Panc1 (cell line): ENCODE results near the gene TTLL11. TPM values are rescaled to one million over a fixed set of nuclear protein-coding genes. Genes with fewer than 3 reads are reported as not detected.

Source experiments
- ATAC-seq: fragments of 200-7000 bp; cut with Tn5 transposase; 2 replicates; pipeline ENCODE4 v1.9.1; 2020; ENCODE audit warnings: mild to moderate bottlenecking, moderate library complexity
- BruUV-seq: library from RNA; stranded (reverse); fragments of 400-500 nt; replicated peaks from 2 replicates; lab custom pipeline; 2021; lab: Mats Ljungman, UMichigan
- CTCF ChIA-PET: fragments of 300-600 bp; sonication (Branson Sonifier 250); formaldehyde crosslinking; loops from one replicate; lab custom pipeline; 2022; ENCODE audit warnings: antibody characterized with exemption; lab: Charles Lee
- POLR2A ChIA-PET: fragments of 300-600 bp; sonication (Branson Sonifier 250); formaldehyde crosslinking; loops from one replicate; lab custom pipeline; 2022; ENCODE audit warnings: antibody characterized with exemption; lab: Charles Lee
- DNase-seq: peaks from one replicate; pipeline ENCODE4 v3.0.0-alpha.2; 2010; ENCODE audit warnings: low read depth, low spot score
- H3K27ac ChIP-seq: 2 replicates; pipeline ENCODE4 v1.5.1; 2011; ENCODE audit warnings: mild to moderate bottlenecking, low read length, inconsistent platforms
- H3K27me3 ChIP-seq: fragments of 200-500 bp; sonication (Bioruptor generic); 2 replicates; pipeline ENCODE4 v1.6.0; 2014; ENCODE audit warnings: low read length, inconsistent platforms; ENCODE audit not compliant: control insufficient read depth, insufficient read depth
- H3K36me3 ChIP-seq: fragments of 200-500 bp; sonication (Bioruptor generic); 2 replicates; pipeline ENCODE4 v1.5.1; 2014; ENCODE audit warnings: inconsistent platforms, mild to moderate bottlenecking, low read length, moderate library complexity; ENCODE audit not compliant: control insufficient read depth, insufficient read depth
- H3K4me1 ChIP-seq: 2 replicates; pipeline ENCODE4 v1.5.1; 2011; ENCODE audit warnings: inconsistent platforms, mild to moderate bottlenecking, low read length, moderate library complexity; ENCODE audit not compliant: control insufficient read depth, insufficient read depth
- H3K4me3 ChIP-seq, 2 experiments: 2 replicates each; pipeline ENCODE4 v1.5.1; 2011 to 2012; ENCODE audit warnings: low read depth in 2 of 2, low read length in 2 of 2, mild to moderate bottlenecking in 2 of 2, inconsistent platforms in 1 of 2, moderate library complexity in 1 of 2
- H3K9me3 ChIP-seq: fragments of 200-500 bp; sonication (Bioruptor generic); 2 replicates; pipeline ENCODE4 v1.5.1; 2014; ENCODE audit warnings: low read depth, mild to moderate bottlenecking, inconsistent platforms, low read length, moderate library complexity; ENCODE audit not compliant: control insufficient read depth, insufficient read depth
- CTCF ChIP-seq: fragments of 450-650 bp; IDR thresholded peaks from 2 replicates; pipeline ENCODE4 v1.5.1; 2017; ENCODE audit warnings: mild to moderate bottlenecking
- POLR2AphosphoS5 ChIP-seq: IDR thresholded peaks from 2 replicates; pipeline ENCODE4 v1.6.1; 2012; ENCODE audit warnings: mild to moderate bottlenecking, low read depth, low read length, moderate library complexity
- REST ChIP-seq, 2 experiments: IDR thresholded peaks; 2 replicates each; pipeline ENCODE4 v1.6.1; 2011 to 2012; ENCODE audit warnings: low read depth in 2 of 2, control low read depth in 1 of 2, low read length in 1 of 2, mild to moderate bottlenecking in 1 of 2, moderate library complexity in 1 of 2; ENCODE audit not compliant: insufficient read depth in 1 of 2
- SIN3A ChIP-seq: IDR thresholded peaks from 2 replicates; pipeline ENCODE4 v1.6.1; 2012; ENCODE audit warnings: low read depth, mild to moderate bottlenecking, low read length, moderate library complexity, borderline replicate concordance; ENCODE audit not compliant: insufficient read depth
- TCF7L2 ChIP-seq: IDR thresholded peaks from 2 replicates; pipeline ENCODE4 v1.6.1; 2011; ENCODE audit warnings: mild to moderate bottlenecking, low read depth, low read length, inconsistent platforms
- in situ Hi-C: cut with HindIII; loops from 2 replicates; pipeline ENCODE4 v1.10.0; 2016; ENCODE audit warnings: low sequenced_read_pairs, low pct_unique_long_range_greater_than_20kb
- intact Hi-C: fragments of 100-400 bp; cut with micrococcal nuclease; formaldehyde crosslinking; loops from one replicate; pipeline ENCODE4 v1.10.0; 2022; ENCODE audit not compliant: unreplicated experiment
- total RNA-seq: library from RNA; stranded (reverse); gene quantifications from one replicate; pipeline ENCODE4 v1.2.1, GENCODE V29; 2021; ENCODE audit not compliant: unreplicated experiment

The TTLL11 gene
- total RNA-seq, 1 experiment from 2014 or later: 1.1 TPM

- ChIA-PET POLR2A (no interaction called here), CTCF (no interaction called here)
- Histone ChIP-seq H3K27me3 (no peaks in the 10 kb centered on the region), H3K4me3 (no peak overlapping the region), H3K27ac (no peak overlapping the region), H3K36me3 (no peaks in the 10 kb centered on the region), H3K4me1 (no peaks in the 10 kb centered on the region; the same call in 1 of the 2 replicates), H3K9me3 (no peaks in the 10 kb centered on the region)
- in situ Hi-C loops (no loop called here), intact Hi-C loops (loop anchor here (10.0 kb wide), 1 partner anchor 363 kb away; no protein-coding TSS in a partner anchor)
- no TSS peak for BruUV-seq
- ATAC-seq: no peak
- TF ChIP-seq TCF7L2: no peak
- no peak for TF ChIP-seq CTCF
- TF ChIP-seq REST (IDR thresholded peaks at IDR 0.05; ENCODE audit: insufficient read depth in 1 of 2, low read depth in 2 of 2, low read length in 1 of 2): no peak
- no peak for TF ChIP-seq SIN3A
- no peak for TF ChIP-seq POLR2AphosphoS5
- no peak for DNase-seq
Observed at GRCh38 chr9:121997791-121998190, 95.3 kb downstream of the TTLL11 start.

GRCh38 chr9:121996783-121997182, 96.3 kb downstream of the TTLL11 start:
- H3K4me3 ChIP-seq: no peak overlapping the region
- DNase-seq: no peak
- no peak for ATAC-seq
- no TSS peak for BruUV-seq
- H3K9me3 ChIP-seq: no peaks in the 10 kb centered on the region
- no peak for TF ChIP-seq TCF7L2
- TF ChIP-seq CTCF: no peak
- TF ChIP-seq POLR2AphosphoS5: no peak
- TF ChIP-seq SIN3A: no peak
- TF ChIP-seq REST (IDR thresholded peaks at IDR 0.05; ENCODE audit: insufficient read depth in 1 of 2, low read depth in 2 of 2, low read length in 1 of 2): no peak
- intact Hi-C loops: loop anchor here (10.0 kb wide), 1 partner anchor 362 kb away; no protein-coding TSS in a partner anchor
- no peak overlapping the region for H3K27ac ChIP-seq
- in situ Hi-C loops: no loop called here
- POLR2A ChIA-PET: no interaction called here
- H3K36me3 ChIP-seq: no peaks in the 10 kb centered on the region
- CTCF ChIA-PET: no interaction called here
- H3K4me1 ChIP-seq: no peaks in the 10 kb centered on the region
- H3K27me3 ChIP-seq: no peaks in the 10 kb centered on the region
